HG02571 (cell line): ENCODE data around the gene VASP.

Experiments used
- ATAC-seq: cut with Tn5 transposase; IDR thresholded peaks from one replicate; pipeline ENCODE4 v1.9.1; 2021; ENCODE audit warnings: mild to moderate bottlenecking, moderate library complexity; ENCODE audit not compliant: unreplicated experiment

VASP gene

GRCh38 chr19:45473682-45474605 lies 33.3 kb upstream of the VASP start:
- no peak for ATAC-seq

- ATAC-seq = no peak
Measured at GRCh38 chr19:45474606-45475521, 32.4 kb upstream of the VASP start.

DNA sequence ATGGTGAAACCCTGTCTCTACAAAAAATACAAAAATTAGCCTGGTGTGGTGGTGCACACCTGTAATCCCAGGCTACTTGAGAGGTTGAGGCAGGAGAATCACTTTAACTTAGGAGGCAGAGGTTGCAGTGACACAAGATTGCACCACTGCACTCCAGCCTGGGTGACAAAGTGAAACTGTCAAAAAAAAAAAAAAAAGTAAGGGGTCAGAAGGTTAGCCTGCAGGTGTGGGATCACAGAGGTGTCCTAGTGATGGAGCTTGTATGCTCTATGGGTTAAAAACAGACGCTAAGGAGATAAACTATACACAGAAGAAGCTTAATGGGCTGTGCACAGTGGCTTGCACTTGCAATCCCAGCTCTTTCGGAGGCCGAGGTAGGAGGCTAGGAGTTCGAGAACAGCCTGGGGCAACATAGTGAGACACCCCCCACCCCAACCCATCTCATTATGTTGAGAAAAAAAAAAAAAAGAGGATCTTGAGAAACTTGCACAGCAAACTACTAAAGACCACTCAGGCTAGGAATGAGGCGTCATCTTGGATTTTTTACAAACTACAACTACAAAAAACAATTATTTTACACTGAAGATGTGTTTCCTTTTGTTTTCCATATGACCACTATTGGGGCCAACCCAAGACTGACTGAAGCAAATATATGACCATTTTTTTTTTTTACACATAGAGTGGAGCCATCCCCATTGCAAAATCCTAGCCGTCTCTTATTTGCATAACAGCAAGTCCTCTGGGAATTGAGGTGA lies 31.6 kb upstream of the VASP start:
- no peak for ATAC-seq

DNA sequence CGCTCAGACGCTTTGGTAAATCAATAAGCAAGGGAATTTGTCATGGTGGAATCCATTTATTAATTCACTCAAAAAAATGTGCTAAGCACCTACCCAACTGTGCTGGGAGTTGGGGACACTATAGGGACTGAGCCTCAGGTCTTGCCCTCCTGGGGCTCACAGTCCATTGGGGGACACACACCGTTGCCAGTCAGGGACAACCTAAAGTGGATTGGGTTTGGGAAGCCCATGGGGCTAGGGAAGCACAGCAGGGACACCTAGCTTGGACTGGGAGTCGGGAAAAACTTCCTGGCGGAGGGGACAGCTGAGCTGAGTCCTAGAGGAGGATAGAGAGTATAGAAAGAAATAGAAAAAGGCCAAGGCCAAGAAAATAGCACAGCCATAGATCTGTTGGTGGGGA lies 31.0 kb upstream of the VASP start:
- no peak for ATAC-seq

DNA sequence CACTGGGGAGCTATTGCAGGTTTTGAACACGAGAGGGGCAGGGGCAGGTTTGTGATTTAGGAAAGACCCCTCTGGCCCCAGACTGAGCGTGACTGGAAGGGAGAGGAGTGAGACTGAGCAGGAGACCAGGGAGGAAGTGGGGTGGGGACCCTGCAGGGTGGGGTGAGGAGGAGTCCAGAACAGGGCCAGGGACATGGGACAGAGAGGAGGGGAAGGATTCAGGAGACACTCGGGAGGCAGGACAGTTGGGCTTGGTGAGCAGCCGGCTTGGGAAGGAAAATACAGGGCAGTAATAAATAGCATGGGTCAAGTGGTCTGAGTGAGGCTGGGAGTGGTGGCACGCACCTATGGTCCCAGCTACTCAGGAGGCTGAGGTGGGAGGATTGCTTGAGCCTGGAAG lies 30.1 kb upstream of the VASP start:
- no peak for ATAC-seq

- no peak for ATAC-seq
Measured at GRCh38 chr19:45477713-45478453, 29.4 kb upstream of the VASP start.

DNA sequence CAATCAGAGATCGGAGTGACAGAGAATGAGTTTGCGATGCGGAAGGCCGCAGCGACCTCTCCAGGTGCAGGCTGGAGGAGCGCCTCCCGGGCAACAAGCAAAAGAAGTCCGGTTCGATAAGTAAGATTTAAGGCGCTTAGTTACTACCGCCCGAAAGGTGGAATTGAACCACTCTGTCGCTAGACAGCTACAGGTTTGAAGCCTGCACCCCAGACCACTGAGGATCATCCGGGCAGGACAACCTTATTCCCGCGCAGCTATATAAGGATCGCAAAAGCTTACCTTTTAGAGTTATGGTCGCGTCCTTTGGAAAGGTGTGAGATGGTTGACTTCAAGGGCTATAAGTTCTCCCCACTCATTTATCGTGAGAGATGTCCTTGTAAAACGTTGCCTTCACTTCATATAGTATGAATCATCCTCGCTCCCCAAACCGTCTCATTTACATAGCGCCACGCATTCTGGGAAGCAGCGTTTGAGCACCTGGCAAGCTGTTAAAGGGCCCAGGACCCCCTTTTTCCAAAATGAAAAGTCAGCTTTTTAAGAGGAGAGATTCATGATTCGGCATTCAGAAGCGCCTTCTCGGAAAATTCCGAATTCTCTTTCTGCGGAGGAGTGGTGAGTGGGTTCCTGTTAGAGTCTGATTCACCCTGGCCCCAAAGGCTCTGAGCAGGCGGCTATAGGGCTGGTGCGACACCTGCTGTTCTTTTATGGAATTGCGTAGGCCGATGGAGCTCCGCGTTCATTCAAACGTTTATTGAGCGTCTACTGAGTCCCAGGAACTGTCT lies 28.6 kb upstream of the VASP start:
- ATAC-seq = peak; percentile 71

- ATAC-seq = no peak
Measured at GRCh38 chr19:45483033-45483432, 24.2 kb upstream of the VASP start.

GRCh38 chr19:45484273-45484945 lies 22.9 kb upstream of the VASP start:
- no peak for ATAC-seq

GRCh38 chr19:45485305-45486077 lies 21.8 kb upstream of the VASP start:
- ATAC-seq = peak; percentile 90

- no peak for ATAC-seq
Measured at GRCh38 chr19:45488708-45489107, 18.6 kb upstream of the VASP start.

DNA sequence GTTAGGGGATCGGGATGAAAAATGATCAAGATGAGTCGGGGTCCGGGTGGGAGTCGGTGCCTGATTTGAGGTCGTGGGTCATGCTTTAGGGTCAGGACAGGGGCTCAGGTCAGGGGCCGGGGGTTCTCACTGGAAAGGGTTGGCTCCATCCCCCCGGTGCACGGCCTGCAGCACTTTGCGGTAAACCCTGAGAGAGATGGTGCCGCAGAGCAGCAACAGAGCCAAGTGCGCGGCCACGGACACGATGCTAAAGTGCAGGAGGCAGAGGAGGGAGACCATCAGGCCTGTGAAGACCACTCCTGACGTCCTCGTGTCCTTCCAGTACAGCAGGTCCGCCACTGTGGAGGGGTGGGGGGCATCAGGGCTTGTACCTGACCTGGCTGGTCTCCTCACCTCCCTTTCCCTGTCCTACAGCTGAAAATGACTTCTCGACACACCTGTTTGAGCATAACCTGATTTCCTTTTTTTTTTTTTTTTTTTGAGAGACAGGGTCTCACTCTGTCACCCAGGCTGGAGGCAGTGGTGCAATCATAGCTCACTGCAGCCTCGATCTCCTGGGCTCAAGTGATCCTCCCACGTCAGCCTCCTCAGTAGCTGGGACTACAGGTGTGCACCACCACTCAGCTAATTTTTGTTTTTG lies 17.9 kb upstream of the VASP start:
- no peak for ATAC-seq

- no peak for ATAC-seq
Measured at GRCh38 chr19:45492137-45492626, 15.1 kb upstream of the VASP start.

- ATAC-seq = no peak
Measured at GRCh38 chr19:45492627-45493470, 14.4 kb upstream of the VASP start.

DNA sequence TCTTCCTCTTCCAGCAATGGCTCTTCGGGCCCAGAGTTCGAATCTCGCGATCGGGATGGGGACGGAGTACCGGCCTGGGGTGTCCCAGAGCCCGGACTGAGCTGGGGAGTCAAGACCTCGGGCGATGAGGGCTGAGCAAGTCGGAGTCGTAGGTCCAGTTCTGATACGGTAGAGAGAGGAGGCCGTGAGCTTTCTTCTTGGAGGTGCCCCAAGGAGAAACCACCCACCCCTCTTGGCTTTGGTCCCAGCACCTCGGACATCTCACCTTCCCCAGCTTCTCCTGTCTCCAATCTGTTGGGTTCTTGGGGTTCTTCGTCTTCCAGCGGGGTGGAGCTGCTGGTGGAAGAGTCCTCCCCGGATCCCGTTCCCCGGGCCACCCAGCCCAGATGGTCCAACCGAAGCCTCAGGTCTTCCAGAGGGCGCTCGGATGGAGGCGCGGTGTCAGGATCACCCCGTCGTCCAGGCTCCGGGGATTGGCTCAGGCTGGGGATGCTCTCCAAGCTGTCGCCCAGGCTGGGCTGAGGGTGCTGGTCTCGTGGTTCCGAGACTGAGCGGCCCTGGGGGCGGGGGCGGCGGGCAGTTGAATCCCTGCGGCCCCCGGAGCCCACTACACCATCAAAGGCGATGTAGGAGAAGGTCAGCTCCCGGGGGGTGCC lies 12.9 kb upstream of the VASP start:
- no peak for ATAC-seq

GRCh38 chr19:45495178-45495577 lies 12.1 kb upstream of the VASP start:
- ATAC-seq = no peak
